Measurements from ENCODE around the gene KRTAP16-1. TPM values are rescaled to one million over a fixed set of nuclear protein-coding genes. Genes with fewer than 3 reads are reported as not detected.

Gene KRTAP16-1
- total and polyA plus RNA-seq, 2 of the 4 experiments (the other 2 are of a cell fraction) = not detected

- H3K36me3 ChIP-seq (ENCODE audit: control insufficient read depth, insufficient read depth, low read length) = no peaks in the 10 kb centered on the region
- no TSS peak for BruUV-seq (replicated peaks)
- H3K23ac ChIP-seq (ENCODE audit: low read depth, low read length) = no peak overlapping the region
- H2BK5ac ChIP-seq (ENCODE audit: low read depth, low read length, poor library complexity, severe bottlenecking) = no peak overlapping the region
- H3K14ac ChIP-seq (replicated peaks; ENCODE audit: low read depth, low read length) = no peak overlapping the region
- H4K8ac ChIP-seq (ENCODE audit: low read depth in 2 of 2, low read length in 2 of 2) = no peak overlapping the region
- peaks cover 6% of the 10 kb centered on the region for H3K4me1 ChIP-seq (ENCODE audit: control insufficient read depth, insufficient read depth, low read length)
- in situ Hi-C loops (cut with MboI; ENCODE audit: low sequenced_read_pairs) = no loop called here
- intact Hi-C loops (cut with micrococcal nuclease) = no loop called here
- dilution Hi-C loops (cut with HindIII; ENCODE audit: low sequenced_read_pairs, unreplicated experiment) = no loop called here
- H2BK15ac ChIP-seq (ENCODE audit: low read depth, low read length) = no peak overlapping the region
- no peak overlapping the region for H3K4me3 ChIP-seq (ENCODE audit: insufficient read depth, low read depth, low read length)
- H4K5ac ChIP-seq (ENCODE audit: low read depth, low read length) = no peak overlapping the region
- no peak overlapping the region for H3K9ac ChIP-seq (ENCODE audit: low read depth, low read length)
- ATAC-seq (ENCODE audit: low read depth) (no peak), DNase-seq (no peak)
- H4K91ac ChIP-seq (ENCODE audit: insufficient read depth, low read depth, low read length) = no peak overlapping the region
- no peak overlapping the region for H3K4ac ChIP-seq (ENCODE audit: low read depth, low read length)
- H3K79me1 ChIP-seq (ENCODE audit: low read depth in 1 of 2, low read length in 2 of 2) = no peaks in the 10 kb centered on the region
- peak overlapping the region; percentile 11; the same call in 1 of the 2 replicates for H2AK5ac ChIP-seq (ENCODE audit: low read depth, low read length)
- ChIA-PET POLR2A (ENCODE audit: unreplicated experiment) (no interaction called here), CTCF (interaction anchor here (1.2 kb wide), 1 partner anchor 11 kb away, joined by 5 read pairs; no protein-coding TSS in a partner anchor)
- no peak overlapping the region for H3K27ac ChIP-seq (ENCODE audit: insufficient read depth, low read length)
- 58% methylated on average over 2 of the region's 3 CpGs; no CpG with 5 or more reads in 1 of the 2 experiments for WGBS, 2 experiments (ENCODE audit: extremely low coverage in 2 of 2, insufficient read length in 1 of 2)
- H3K56ac ChIP-seq (ENCODE audit: extremely low read depth, insufficient read depth, low read length) = no peak overlapping the region
- H3K9me1 ChIP-seq (ENCODE audit: insufficient read depth, low read length) = no peaks in the 10 kb centered on the region
- H2AFZ ChIP-seq (replicated peaks; ENCODE audit: low read length, poor library complexity) = no peak overlapping the region
- no peak overlapping the region for H2BK120ac ChIP-seq (ENCODE audit: low read depth, low read length)
- no peak overlapping the region for H2BK20ac ChIP-seq (ENCODE audit: low read depth, low read length)
- no peaks in the 10 kb centered on the region for H4K20me1 ChIP-seq (ENCODE audit: insufficient read depth, low read length)
- H3K27me3 ChIP-seq (ENCODE audit: control insufficient read depth, insufficient read depth, low read length) = peaks cover 3% of the 10 kb centered on the region
- no peak overlapping the region for H3K4me2 ChIP-seq (ENCODE audit: low read depth, low read length)
- TF ChIP-seq, protein P1, sequence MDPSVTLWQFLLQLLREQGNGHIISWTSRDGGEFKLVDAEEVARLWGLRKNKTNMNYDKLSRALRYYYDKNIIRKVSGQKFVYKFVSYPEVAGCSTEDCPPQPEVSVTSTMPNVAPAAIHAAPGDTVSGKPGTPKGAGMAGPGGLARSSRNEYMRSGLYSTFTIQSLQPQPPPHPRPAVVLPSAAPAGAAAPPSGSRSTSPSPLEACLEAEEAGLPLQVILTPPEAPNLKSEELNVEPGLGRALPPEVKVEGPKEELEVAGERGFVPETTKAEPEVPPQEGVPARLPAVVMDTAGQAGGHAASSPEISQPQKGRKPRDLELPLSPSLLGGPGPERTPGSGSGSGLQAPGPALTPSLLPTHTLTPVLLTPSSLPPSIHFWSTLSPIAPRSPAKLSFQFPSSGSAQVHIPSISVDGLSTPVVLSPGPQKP (IDR thresholded peaks at IDR 0.05; ENCODE audit: borderline replicate concordance, low read depth, low read length) = no peak
- TF ChIP-seq RAD21 (IDR thresholded peaks at IDR 0.05; ENCODE audit: low read length) (no peak), NFE2L2 (IDR thresholded peaks at IDR 0.05; ENCODE audit: low read depth, low read length) (no peak), POLR2A (IDR thresholded peaks at IDR 0.05; ENCODE audit: low read depth, low read length) (no peak), SMC3 (IDR thresholded peaks at IDR 0.05; ENCODE audit: low read depth, low read length) (no peak), MAZ (IDR thresholded peaks at IDR 0.05; ENCODE audit: borderline replicate concordance, low read depth, low read length) (no peak), CHD1 (IDR thresholded peaks at IDR 0.05; ENCODE audit: low read depth, low read length) (no peak), CEBPB (IDR thresholded peaks at IDR 0.05; ENCODE audit: low read depth, low read length) (no peak), MXI1 (IDR thresholded peaks at IDR 0.05; ENCODE audit: borderline replicate concordance, low read depth, low read length) (no peak)
- H3K9me3 ChIP-seq (ENCODE audit: control insufficient read depth, insufficient read depth, low read length) = peaks cover 7% of the 10 kb centered on the region
- H2AK9ac ChIP-seq (replicated peaks; ENCODE audit: low read depth, low read length, poor library complexity) = no peak overlapping the region
- no peak overlapping the region for H3K18ac ChIP-seq (ENCODE audit: low read depth, low read length)
Measured at GRCh38 chr17:41340494-41340893, 31.4 kb upstream of the KRTAP16-1 start.

All from IMR-90 (cell line).